ENCODE results near the gene DPCD. TPM values are rescaled to one million over a fixed set of nuclear protein-coding genes. Genes with fewer than 3 reads are reported as not detected.

The DPCD gene
- total RNA-seq, 1 experiment from 2014 or later = 20.3 TPM

DNA sequence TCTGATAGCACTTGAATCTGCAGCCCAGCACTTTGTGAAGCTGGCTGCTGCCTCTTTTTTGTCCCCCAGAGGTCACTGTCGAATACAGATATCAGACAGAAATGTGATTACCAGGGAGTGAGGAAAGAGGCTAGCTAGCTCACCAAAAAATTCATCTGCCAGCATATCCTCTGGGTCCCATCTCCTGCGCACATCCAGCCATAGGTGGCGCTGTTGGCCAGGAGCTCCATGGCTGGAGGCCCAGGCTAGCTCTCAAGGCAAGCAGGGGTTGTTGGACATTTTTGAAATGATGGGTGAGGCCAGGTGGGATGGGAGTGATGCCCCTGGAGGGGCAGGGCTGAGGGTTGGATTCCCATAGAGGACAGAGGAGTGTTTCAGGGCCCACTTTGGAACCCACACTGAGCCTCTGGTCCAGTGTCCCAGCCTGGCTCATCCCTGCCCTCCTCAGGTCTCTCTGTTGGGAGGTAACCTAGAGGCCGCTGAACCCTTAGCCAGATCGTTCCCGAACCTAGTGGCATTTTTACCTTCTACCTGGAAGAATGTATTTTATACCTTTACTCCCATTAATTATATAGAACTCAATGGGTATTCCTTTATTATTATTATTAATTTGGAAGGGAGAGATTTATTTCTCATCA is 14.8 kb downstream of the DPCD start:
- Histone ChIP-seq H3K9me2 (ENCODE audit: insufficient read depth) (no peaks in the 10 kb centered on the region), H3K9me3 (ENCODE audit: insufficient read depth, low read depth) (no peaks in the 10 kb centered on the region), H4K20me1 (ENCODE audit: insufficient read depth) (no peaks in the 10 kb centered on the region), H3K36me3 (ENCODE audit: low read depth) (no peaks in the 10 kb centered on the region), H3K4me1 (replicated peaks; ENCODE audit: insufficient read depth) (no peaks in the 10 kb centered on the region), H3K27me3 (ENCODE audit: insufficient read depth, low read depth) (no peaks in the 10 kb centered on the region), H3K27ac (no peak overlapping the region), H3K4me2 (no peak overlapping the region), H2AFZ (no peak overlapping the region), H3K79me2 (ENCODE audit: low read depth) (no peaks in the 10 kb centered on the region), H3F3A (ENCODE audit: insufficient read depth, low read depth) (no peaks in the 10 kb centered on the region), H3K4me3 (no peak overlapping the region)
- ChIA-PET POLR2A (ENCODE audit: unreplicated experiment) (no interaction called here), CTCF (interaction anchor here (0.5 to 1.7 kb wide), 9 partner anchors 15 to 435 kb away, joined by 3 to 19 read pairs (median 3); partner anchors contain the start of genes DPCD and POLL)
- peak; percentile 58 to 69 for DNase-seq
- intact Hi-C loops (cut with micrococcal nuclease; ENCODE audit: unreplicated experiment) = loop anchor here (1.0 to 2.0 kb wide), 2 partner anchors 178 to 470 kb away; no protein-coding TSS in a partner anchor
- no TSS peak for BruUV-seq (replicated peaks)
- TF ChIP-seq, protein P1, sequence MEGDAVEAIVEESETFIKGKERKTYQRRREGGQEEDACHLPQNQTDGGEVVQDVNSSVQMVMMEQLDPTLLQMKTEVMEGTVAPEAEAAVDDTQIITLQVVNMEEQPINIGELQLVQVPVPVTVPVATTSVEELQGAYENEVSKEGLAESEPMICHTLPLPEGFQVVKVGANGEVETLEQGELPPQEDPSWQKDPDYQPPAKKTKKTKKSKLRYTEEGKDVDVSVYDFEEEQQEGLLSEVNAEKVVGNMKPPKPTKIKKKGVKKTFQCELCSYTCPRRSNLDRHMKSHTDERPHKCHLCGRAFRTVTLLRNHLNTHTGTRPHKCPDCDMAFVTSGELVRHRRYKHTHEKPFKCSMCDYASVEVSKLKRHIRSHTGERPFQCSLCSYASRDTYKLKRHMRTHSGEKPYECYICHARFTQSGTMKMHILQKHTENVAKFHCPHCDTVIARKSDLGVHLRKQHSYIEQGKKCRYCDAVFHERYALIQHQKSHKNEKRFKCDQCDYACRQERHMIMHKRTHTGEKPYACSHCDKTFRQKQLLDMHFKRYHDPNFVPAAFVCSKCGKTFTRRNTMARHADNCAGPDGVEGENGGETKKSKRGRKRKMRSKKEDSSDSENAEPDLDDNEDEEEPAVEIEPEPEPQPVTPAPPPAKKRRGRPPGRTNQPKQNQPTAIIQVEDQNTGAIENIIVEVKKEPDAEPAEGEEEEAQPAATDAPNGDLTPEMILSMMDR (conservative IDR thresholded peaks at IDR 0.05) = peak; percentile 82
- TF ChIP-seq EZH2 (IDR thresholded peaks at IDR 0.05; ENCODE audit: low read depth) = no peak

DNA sequence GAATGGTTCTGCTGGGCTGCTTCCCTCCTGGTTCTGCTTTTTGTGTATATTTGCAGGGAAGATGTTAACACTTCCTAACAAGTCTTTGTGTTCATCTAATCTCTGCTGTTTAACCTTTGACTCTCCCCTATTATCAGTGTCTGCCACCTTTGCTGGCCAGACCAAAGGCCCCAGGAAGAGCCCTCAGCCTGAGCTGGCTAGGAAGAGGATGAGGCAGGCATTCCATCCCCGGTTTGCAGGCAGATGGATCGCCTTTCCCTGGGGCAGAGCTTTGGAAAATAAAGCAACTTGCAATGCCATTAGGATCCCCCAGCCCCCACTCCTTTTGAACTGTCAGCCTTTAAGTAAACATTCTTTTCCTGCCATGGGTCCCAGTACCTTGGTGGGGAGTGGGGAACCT is 19.0 kb downstream of the DPCD start:
- no peak for DNase-seq
- Histone ChIP-seq H3K79me2 (ENCODE audit: low read depth) (no peaks in the 10 kb centered on the region), H3K27ac (no peak overlapping the region), H3K9me3 (ENCODE audit: insufficient read depth, low read depth) (no peaks in the 10 kb centered on the region), H3K4me3 (no peak overlapping the region), H3K36me3 (ENCODE audit: low read depth) (no peaks in the 10 kb centered on the region), H3K9me2 (ENCODE audit: insufficient read depth) (no peaks in the 10 kb centered on the region), H2AFZ (no peak overlapping the region), H3K4me1 (replicated peaks; ENCODE audit: insufficient read depth) (no peaks in the 10 kb centered on the region), H3K27me3 (ENCODE audit: insufficient read depth, low read depth) (no peaks in the 10 kb centered on the region), H3F3A (ENCODE audit: insufficient read depth, low read depth) (no peaks in the 10 kb centered on the region), H3K4me2 (no peak overlapping the region), H4K20me1 (ENCODE audit: insufficient read depth) (no peaks in the 10 kb centered on the region)
- ChIA-PET POLR2A (ENCODE audit: unreplicated experiment) (no interaction called here), CTCF (no interaction called here)
- TF ChIP-seq EZH2 (IDR thresholded peaks at IDR 0.05; ENCODE audit: low read depth) = no peak
- TF ChIP-seq, protein P1 (conservative IDR thresholded peaks at IDR 0.05) = no peak
- intact Hi-C loops (cut with micrococcal nuclease; ENCODE audit: unreplicated experiment) = no loop called here
- no TSS peak for BruUV-seq (replicated peaks)

DNA sequence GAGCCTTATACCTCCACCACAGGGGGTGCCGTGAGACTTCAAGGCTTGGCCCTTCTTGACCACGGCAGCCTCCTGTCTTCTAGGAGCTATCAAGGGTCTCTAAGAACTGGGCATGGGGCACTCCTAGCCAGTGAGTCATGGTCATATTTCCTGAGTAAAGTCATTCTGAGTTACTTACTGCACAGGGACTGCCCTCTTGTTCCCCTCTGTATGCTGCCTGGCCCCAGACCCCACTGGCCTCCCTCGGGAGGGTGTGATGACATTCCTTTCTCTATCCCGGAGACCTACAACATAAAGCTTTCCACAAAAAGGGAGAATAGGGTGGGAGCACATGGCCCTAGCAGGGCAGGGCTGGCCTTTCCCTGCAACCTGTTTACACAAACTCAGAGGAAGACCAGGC is 21.4 kb downstream of the DPCD start:
- Histone ChIP-seq H3K9me2 (ENCODE audit: insufficient read depth) (no peaks in the 10 kb centered on the region), H3K27ac (no peak overlapping the region), H3K4me1 (replicated peaks; ENCODE audit: insufficient read depth) (no peaks in the 10 kb centered on the region), H3K4me3 (no peak overlapping the region), H3K79me2 (ENCODE audit: low read depth) (no peaks in the 10 kb centered on the region), H3K27me3 (ENCODE audit: insufficient read depth, low read depth) (no peaks in the 10 kb centered on the region), H3F3A (ENCODE audit: insufficient read depth, low read depth) (no peaks in the 10 kb centered on the region), H3K4me2 (no peak overlapping the region), H2AFZ (no peak overlapping the region), H4K20me1 (ENCODE audit: insufficient read depth) (no peaks in the 10 kb centered on the region), H3K36me3 (ENCODE audit: low read depth) (no peaks in the 10 kb centered on the region), H3K9me3 (ENCODE audit: insufficient read depth, low read depth) (no peaks in the 10 kb centered on the region)
- no TSS peak for BruUV-seq (replicated peaks)
- DNase-seq = no peak
- intact Hi-C loops (cut with micrococcal nuclease; ENCODE audit: unreplicated experiment) = no loop called here
- ChIA-PET POLR2A (ENCODE audit: unreplicated experiment) (no interaction called here), CTCF (no interaction called here)
- no peak for TF ChIP-seq EZH2 (IDR thresholded peaks at IDR 0.05; ENCODE audit: low read depth)
- TF ChIP-seq, protein P1 (conservative IDR thresholded peaks at IDR 0.05) = no peak

Measured in PC-9 (cell line).